Left lung (tissue), 14 donors: ENCODE results near the gene TAF1A. TPM values are rescaled to one million over a fixed set of nuclear protein-coding genes. Genes with fewer than 3 reads are reported as not detected.

ENCODE experiments used
- ATAC-seq: fragments of 200-7000 bp; cut with Tn5 transposase; one replicate; pipeline ENCODE4 v1.9.1; 2020; ENCODE audit warnings: moderate library complexity
- DNase-seq, 4 donors: peaks; one replicate each; pipeline ENCODE4 v3.0.0-alpha.2; 2013 to 2020
- H3K27ac ChIP-seq, 2 donors: fragments of 200-600 bp; sonication (generic) in 1 of 2; one replicate each; pipeline versions ENCODE4 v1.5.0 to v1.8.0; 2020 to 2021
- H3K27me3 ChIP-seq, 2 donors: fragments of 200-600 bp; sonication (generic) in 1 of 2; one replicate each; pipeline versions ENCODE4 v1.5.0 to v1.8.0; 2020 to 2021
- H3K36me3 ChIP-seq, 2 donors: fragments of 200-600 bp; sonication (generic) in 1 of 2; one replicate each; pipeline versions ENCODE4 v1.5.0 to v1.8.0; 2020 to 2021
- H3K4me1 ChIP-seq, 2 donors: fragments of 200-600 bp; one replicate each; pipeline ENCODE4 v1.8.0; 2021
- H3K4me3 ChIP-seq, 2 donors: fragments of 200-600 bp; sonication (generic) in 1 of 2; one replicate each; pipeline versions ENCODE4 v1.5.0 to v1.8.0; 2020 to 2021; ENCODE audit warnings: mild to moderate bottlenecking in 1 of 2
- H3K9me3 ChIP-seq, 2 donors: fragments of 200-600 bp; sonication (generic) in 1 of 2; one replicate each; pipeline versions ENCODE4 v1.5.0 to v1.8.0; 2020 to 2021
- intact Hi-C, 2 donors: fragments of 100-400 bp; cut with DNase I; formaldehyde crosslinking; loops; one replicate each; pipeline versions ENCODE4 v1.11.2 to v1.14.2; 2022
- long read RNA-seq, 12 donors: library from polyadenylated mRNA in 2 of 12; unstranded in 2 of 12; transcript quantifications; one replicate each; pipeline ENCODE4 v2.0.0 and lab custom pipeline, GENCODE V29; 2019 to 2026
- polyA plus RNA-seq, 6 donors: library from polyadenylated mRNA; unstranded; fragments of 120-200 nt; gene quantifications; one replicate each; pipeline ENCODE4 v1.2.1, GENCODE V29; 2013; ENCODE audit not compliant: insufficient read length in 6 of 6
- total RNA-seq, 2 donors: library from RNA; stranded (reverse); fragmentation: NEBNext Ultra II Directional; extraction: Animal tissue kit (Norgen Biotek cat#: 25700); gene quantifications; one replicate each; pipeline ENCODE4 v1.2.1, GENCODE V29; 2021
- TF ChIP-seq, protein P1 (sequence below), 2 donors: fragments of 200-600 bp; sonication (generic) in 1 of 2; IDR thresholded peaks; one replicate each; pipeline versions ENCODE4 v1.5.0 to v1.8.0; 2021; ENCODE audit warnings: antibody characterized with exemption in 2 of 2
- donor health status: DM: no; HTN: yes; CAD: no.
- donor health status: DM: no; HTN: no; CAD: no.

Gene TAF1A
- total RNA-seq: 1 to 10 TPM; 6.1 to 9.8 TPM
- 10 to 100 TPM; 17.1 to 23.2 (median 19.9) TPM for polyA plus RNA-seq
- long read RNA-seq, donor 1, partial matches to known transcripts: 0 of 3 reads
- long read RNA-seq, donor 1, other reads (novel, unspliced or antisense): 0 of 3 reads
- long read RNA-seq, donor 2, partial matches to known transcripts: 0 of 1 reads
- long read RNA-seq, donor 2, other reads (novel, unspliced or antisense): 0 of 1 reads
- long read RNA-seq, donor 3: 0 reads
- long read RNA-seq, donor 4: 0 reads
- long read RNA-seq, donor 5, partial matches to known transcripts: 0 of 1 reads
- long read RNA-seq, donor 5, other reads (novel, unspliced or antisense): 0 of 1 reads
- long read RNA-seq, donor 6: 0 reads
- long read RNA-seq, donor 7, partial matches to known transcripts: 0 of 3 reads
- long read RNA-seq, donor 7, other reads (novel, unspliced or antisense): 0 of 3 reads
- long read RNA-seq, donor 8, partial matches to known transcripts: 0 of 3 reads
- long read RNA-seq, donor 8, other reads (novel, unspliced or antisense): 0 of 3 reads
- long read RNA-seq, donor 9: 0 reads
- long read RNA-seq, donor 10: 0 reads
- long read RNA-seq, donor 11: 0 reads
- long read RNA-seq, donor 12, partial matches to known transcripts: 0 of 2 reads
- long read RNA-seq, donor 12, other reads (novel, unspliced or antisense): 0 of 2 reads

DNA sequence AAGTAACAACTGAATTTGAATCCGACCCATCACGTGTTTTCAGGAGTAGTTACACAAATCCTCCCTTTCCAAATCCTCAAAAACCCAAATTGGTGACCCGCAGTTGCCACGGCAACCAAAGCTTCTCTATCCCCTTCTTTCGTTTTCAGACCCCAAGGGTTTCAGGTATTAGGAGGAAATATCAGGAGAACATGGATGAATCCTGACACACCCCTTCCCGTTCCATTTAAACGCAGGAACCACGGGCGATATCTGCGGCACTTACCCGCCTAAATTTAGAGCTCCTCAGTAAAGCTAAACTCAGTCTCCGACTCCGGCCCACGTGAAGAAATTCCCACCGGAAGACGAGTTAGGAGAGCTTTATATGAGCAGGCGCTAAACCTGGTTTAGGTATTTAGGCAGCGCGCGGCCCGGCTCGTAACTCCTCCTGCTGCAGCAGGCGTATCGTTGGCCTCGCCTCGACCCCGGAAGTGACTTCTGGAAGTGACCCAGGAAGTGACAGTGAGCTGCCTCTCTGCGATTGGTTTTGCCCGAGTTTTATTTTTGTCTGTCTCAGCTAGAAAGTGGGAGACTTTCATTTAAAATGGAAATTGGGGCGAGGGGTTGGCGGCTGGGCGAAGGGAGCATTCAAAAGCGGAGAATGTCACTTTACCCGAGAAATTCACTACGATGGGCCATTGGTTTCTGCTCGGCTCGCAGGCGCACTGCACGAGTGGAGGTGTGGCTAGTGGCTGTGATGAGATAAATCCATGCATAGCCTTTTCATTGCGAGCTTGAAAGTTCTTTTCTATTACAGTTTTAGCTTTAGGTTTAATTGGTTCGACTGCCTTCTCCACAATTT, at the start of gene TAF1A:
Gene TAF1A, minus strand, starts transcription at position 472 of the 841 bp plus-strand sequence.
- Histone ChIP-seq H3K27ac (peak within 1 kb of the TSS; percentile 82 to 84), H3K9me3 (no peaks in the 10 kb centered on the region), H3K36me3 (peaks cover 0 to 23% of the 10 kb centered on the region in 2 donors), H3K4me1 (peaks cover 5 to 20% of the 10 kb centered on the region in 2 donors), H3K4me3 (peak within 1 kb of the TSS; percentile 60 to 61), H3K27me3 (no peaks in the 10 kb centered on the region)
- ATAC-seq: peak; percentile 99
- intact Hi-C loops: no loop called here
- peak; percentile 87 to 95 (median 92) for DNase-seq
- TF ChIP-seq, protein P1, sequence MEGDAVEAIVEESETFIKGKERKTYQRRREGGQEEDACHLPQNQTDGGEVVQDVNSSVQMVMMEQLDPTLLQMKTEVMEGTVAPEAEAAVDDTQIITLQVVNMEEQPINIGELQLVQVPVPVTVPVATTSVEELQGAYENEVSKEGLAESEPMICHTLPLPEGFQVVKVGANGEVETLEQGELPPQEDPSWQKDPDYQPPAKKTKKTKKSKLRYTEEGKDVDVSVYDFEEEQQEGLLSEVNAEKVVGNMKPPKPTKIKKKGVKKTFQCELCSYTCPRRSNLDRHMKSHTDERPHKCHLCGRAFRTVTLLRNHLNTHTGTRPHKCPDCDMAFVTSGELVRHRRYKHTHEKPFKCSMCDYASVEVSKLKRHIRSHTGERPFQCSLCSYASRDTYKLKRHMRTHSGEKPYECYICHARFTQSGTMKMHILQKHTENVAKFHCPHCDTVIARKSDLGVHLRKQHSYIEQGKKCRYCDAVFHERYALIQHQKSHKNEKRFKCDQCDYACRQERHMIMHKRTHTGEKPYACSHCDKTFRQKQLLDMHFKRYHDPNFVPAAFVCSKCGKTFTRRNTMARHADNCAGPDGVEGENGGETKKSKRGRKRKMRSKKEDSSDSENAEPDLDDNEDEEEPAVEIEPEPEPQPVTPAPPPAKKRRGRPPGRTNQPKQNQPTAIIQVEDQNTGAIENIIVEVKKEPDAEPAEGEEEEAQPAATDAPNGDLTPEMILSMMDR (IDR thresholded peaks at IDR 0.05): no peak

DNA sequence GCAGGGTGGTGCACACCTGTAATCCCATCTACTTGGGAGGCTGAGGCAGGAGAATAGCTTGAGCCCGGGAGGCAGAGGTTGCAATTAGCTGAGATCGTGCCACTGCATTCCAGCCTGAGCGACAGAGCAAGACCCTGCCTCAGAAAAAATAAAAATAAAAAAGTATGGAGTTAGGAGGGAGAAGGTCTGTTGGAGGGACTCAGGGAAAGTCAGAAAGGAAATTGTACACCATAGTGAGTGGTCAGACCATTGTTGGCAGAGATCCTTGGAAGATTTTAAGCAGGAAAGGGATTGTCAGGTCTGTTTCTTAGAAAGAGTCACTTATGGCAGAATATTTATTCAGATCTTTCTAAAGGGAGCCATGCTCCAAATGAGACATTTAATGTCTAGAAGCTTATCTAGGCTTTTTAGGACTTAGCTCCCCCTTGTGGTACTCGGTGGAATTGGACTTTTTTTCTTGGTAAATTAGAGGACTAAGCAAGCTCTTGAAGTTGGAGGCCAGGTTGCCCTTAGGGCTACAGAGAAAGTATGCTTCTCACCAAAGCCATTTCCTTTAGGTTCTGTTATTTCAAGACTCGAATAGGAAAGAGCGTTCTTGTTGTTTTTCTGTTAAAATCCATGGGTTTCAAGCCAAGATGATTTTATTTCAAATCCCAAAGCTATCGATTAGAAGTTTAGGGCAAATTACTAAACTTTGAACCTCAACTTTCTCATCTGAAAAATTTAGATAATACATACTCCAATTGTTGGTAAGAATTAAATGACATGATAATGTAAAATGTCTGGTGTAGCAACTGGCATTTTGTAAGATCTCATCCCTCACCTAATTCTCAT, 44.7 kb upstream of the TAF1A start:
- no peaks in the 10 kb centered on the region for H3K4me1 ChIP-seq
- ATAC-seq (peak; percentile 95), DNase-seq (peak in 2 of 4 donors; percentile 79 to 86)
- H3K27me3 ChIP-seq: no peaks in the 10 kb centered on the region
- TF ChIP-seq, protein P1 (IDR thresholded peaks at IDR 0.05): peak; percentile 77 to 83
- intact Hi-C loops: loop anchor here in 1 of 2 donors (5.0 kb wide), 1 partner anchor 167 kb away; no protein-coding TSS in a partner anchor
- no peak overlapping the region for H3K27ac ChIP-seq
- no peak overlapping the region for H3K4me3 ChIP-seq
- H3K9me3 ChIP-seq: no peaks in the 10 kb centered on the region
- peaks cover 0 to 58% of the 10 kb centered on the region in 2 donors for H3K36me3 ChIP-seq

DNA sequence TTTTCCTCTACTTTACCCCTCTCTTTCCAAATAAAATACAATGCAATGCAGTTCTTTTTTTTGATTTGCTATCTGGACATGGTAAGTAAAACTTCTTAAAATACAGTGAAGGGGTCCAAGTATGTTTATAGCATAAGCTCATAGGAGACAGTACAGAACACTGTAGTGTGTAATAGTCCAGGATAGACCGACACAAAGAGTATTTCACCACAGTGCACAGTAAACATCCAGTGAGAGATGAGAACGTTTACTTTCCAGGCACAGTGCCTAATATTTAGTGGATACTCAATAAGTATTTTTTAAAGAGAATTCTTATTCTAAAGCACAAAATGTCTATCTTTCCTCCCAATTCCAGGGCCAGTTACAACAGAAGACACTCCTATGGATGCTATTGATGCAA, 43.0 kb upstream of the TAF1A start:
- H3K4me3 ChIP-seq: no peak overlapping the region
- no peaks in the 10 kb centered on the region for H3K9me3 ChIP-seq
- DNase-seq (no peak), ATAC-seq (no peak)
- no peaks in the 10 kb centered on the region for H3K27me3 ChIP-seq
- intact Hi-C loops: loop anchor here in 1 of 2 donors (5.0 kb wide), 1 partner anchor 165 kb away; no protein-coding TSS in a partner anchor
- no peaks in the 10 kb centered on the region for H3K4me1 ChIP-seq
- TF ChIP-seq, protein P1 (IDR thresholded peaks at IDR 0.05): no peak
- no peak overlapping the region for H3K27ac ChIP-seq
- peaks cover 0 to 67% of the 10 kb centered on the region in 2 donors for H3K36me3 ChIP-seq

DNA sequence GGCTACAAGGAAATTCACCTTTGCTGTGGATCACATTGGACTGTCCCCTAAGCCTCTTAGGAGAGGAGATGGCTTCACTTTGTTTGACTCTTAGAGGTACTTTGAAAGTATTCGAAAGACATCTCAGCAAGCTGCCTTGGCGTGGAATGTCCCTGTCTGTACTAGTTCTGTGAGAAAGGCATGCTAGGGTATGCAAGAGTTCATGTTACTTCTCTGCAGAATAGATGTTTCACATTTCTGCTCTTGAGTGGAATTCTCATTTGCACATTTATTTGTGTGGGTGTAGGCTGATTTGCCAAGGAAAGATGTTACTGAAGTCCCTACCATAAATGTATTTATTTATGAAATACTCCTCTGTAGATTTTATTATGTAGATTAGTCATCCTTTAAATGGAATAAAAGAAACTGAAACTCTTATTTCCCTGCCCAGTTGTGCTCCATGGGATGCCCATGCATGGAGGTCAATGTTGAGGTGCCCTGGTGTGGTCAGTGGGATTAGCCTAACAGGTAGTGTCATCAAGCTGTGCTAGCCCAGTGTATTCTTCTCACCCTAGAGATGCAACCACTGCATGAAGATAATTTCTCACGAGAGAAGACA, 42.0 kb upstream of the TAF1A start:
- H3K36me3 ChIP-seq: peaks cover 0 to 75% of the 10 kb centered on the region in 2 donors
- ATAC-seq: no peak

More for the DNA sequence above, 42.0 kb upstream of the TAF1A start:
- Histone ChIP-seq H3K9me3 (no peaks in the 10 kb centered on the region), H3K27ac (no peak overlapping the region), H3K4me1 (no peaks in the 10 kb centered on the region), H3K4me3 (no peak overlapping the region), H3K27me3 (no peaks in the 10 kb centered on the region)
- DNase-seq: no peak
- intact Hi-C loops: loop anchor here in 1 of 2 donors (5.0 kb wide), 1 partner anchor 164 kb away; no protein-coding TSS in a partner anchor
- TF ChIP-seq, protein P1 (IDR thresholded peaks at IDR 0.05): no peak
